ENCODE measurements around the gene PHKB. TPM values are rescaled to one million over a fixed set of nuclear protein-coding genes. Genes with fewer than 3 reads are reported as not detected.

The PHKB gene
- total RNA-seq, 2 donors from 2014 or later, result 22.4 to 32.2 TPM

- H3K4me3 Mint-ChIP-seq, result no peak overlapping the region
- no peak for ATAC-seq (replicated peaks)
- H3K27me3 Mint-ChIP-seq, result no peaks in the 10 kb centered on the region
- H3K4me1 Mint-ChIP-seq, result no peaks in the 10 kb centered on the region
- peaks cover 18% of the 10 kb centered on the region for H3K36me3 Mint-ChIP-seq (ENCODE audit: low read depth)
- no peak overlapping the region for H3K27ac Mint-ChIP-seq
- H3K9me3 Mint-ChIP-seq, result no peaks in the 10 kb centered on the region
These were observed 123.5 kb downstream of the PHKB start for GRCh38 chr16:47584464-47585225.

DNA sequence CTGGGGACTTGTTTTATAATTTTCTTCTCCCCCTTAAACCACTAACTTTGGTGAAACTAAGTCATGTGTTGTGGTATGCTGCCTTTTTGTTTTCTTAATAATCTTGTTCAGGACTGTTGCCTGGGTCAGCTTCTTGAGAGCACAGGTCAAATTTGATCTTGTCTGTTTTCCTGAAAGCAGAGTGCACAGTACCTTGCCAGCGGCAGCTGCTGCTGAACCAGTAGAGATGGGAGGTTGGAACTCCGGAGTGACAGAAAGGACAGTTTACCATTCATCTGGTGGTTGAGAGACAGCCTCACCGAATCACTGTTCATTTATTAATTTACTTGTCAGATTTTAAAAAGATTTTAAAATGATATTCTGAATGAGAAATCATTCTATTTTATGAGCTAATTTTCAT, 125.0 kb downstream of the PHKB start:
- Mint-ChIP-seq H3K4me1 (no peaks in the 10 kb centered on the region), H3K36me3 (ENCODE audit: low read depth) (peaks cover 24% of the 10 kb centered on the region), H3K4me3 (no peak overlapping the region), H3K9me3 (no peaks in the 10 kb centered on the region), H3K27me3 (no peaks in the 10 kb centered on the region), H3K27ac (no peak overlapping the region)
- ATAC-seq (replicated peaks), result no peak

GRCh38 chr16:47590472-47590871, 129.3 kb downstream of the PHKB start:
- H3K27ac Mint-ChIP-seq, result no peak overlapping the region

DNA sequence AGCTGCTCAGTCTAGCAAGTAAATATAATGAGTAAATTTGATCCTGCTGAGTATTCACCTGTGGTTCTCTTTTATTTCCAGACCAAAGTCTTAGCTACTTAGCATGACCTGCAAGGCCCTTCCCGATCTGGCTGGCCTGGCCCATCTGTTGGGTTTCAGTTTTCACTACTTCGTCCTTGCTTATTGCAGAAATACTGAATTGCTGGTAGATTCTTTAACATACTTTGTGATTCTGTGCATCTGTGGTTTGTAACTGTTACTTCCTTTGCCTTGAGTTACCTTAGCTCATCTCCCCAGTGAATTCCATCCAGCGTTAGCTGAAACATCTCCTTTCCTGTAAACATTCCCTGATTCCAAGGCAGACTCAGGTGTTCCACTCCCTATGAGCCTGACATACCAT, 131.1 kb downstream of the PHKB start:
- Mint-ChIP-seq H3K4me3 (no peak overlapping the region), H3K36me3 (ENCODE audit: low read depth) (peaks cover 47% of the 10 kb centered on the region), H3K27ac (no peak overlapping the region), H3K9me3 (no peaks in the 10 kb centered on the region), H3K27me3 (no peaks in the 10 kb centered on the region), H3K4me1 (no peaks in the 10 kb centered on the region)
- no peak for ATAC-seq (replicated peaks)

More at GRCh38 chr16:47590472-47590871, 129.3 kb downstream of the PHKB start:
- Mint-ChIP-seq H3K4me3 (no peak overlapping the region), H3K4me1 (no peaks in the 10 kb centered on the region), H3K36me3 (ENCODE audit: low read depth) (peaks cover 44% of the 10 kb centered on the region), H3K27me3 (no peaks in the 10 kb centered on the region), H3K9me3 (no peaks in the 10 kb centered on the region)
- no peak for ATAC-seq (replicated peaks)

DNA sequence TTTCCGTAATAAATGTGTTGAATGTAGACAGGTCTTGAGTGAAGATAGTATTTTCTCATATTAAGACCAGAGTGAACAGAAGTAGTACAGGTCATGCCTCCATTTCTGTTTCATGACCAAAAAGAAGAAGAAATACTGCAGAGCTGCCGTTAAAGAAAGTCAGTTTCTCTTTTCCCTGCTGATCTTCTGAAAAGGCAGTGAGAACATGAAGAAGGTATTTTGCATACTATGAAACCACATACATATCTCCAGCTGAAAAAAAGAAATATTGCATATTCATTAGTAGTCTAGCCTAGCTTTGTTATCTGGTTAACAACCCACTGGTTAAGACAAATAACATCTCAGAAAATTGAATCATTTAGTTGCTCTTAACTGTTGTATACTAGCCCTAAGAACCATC, 138.4 kb downstream of the PHKB start:
- H3K4me1 Mint-ChIP-seq, result no peaks in the 10 kb centered on the region
- H3K36me3 Mint-ChIP-seq (ENCODE audit: low read depth), result peaks cover 18% of the 10 kb centered on the region
- H3K4me3 Mint-ChIP-seq, result no peak overlapping the region
- no peak for ATAC-seq (replicated peaks)
- H3K9me3 Mint-ChIP-seq, result no peaks in the 10 kb centered on the region
- no peak overlapping the region for H3K27ac Mint-ChIP-seq
- no peaks in the 10 kb centered on the region for H3K27me3 Mint-ChIP-seq

GRCh38 chr16:47600376-47600775, 139.2 kb downstream of the PHKB start:
- no peak for ATAC-seq (replicated peaks)
- Mint-ChIP-seq H3K4me3 (no peak overlapping the region), H3K36me3 (ENCODE audit: low read depth) (peaks cover 18% of the 10 kb centered on the region), H3K4me1 (no peaks in the 10 kb centered on the region), H3K27ac (no peak overlapping the region), H3K9me3 (no peaks in the 10 kb centered on the region), H3K27me3 (no peaks in the 10 kb centered on the region)

DNA sequence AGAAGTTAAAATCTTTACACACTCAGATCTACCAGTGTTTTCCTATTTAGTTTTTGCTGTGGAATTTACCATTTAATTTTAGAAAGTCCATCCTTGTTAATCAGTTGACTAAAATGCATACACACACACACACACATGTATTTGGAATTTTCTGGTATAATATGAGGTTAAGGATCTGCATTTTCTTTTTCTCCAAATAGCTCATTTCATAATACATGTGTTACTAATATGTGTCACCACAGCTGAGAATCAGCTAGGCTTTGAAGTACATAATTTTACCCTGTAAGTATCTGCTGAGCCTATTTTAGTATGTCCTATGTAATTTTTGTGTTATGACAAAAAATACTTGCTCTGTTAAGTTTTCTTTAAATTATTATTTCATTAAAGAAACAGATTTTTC, 143.2 kb downstream of the PHKB start:
- Mint-ChIP-seq H3K27me3 (no peaks in the 10 kb centered on the region), H3K4me1 (no peaks in the 10 kb centered on the region), H3K27ac (no peak overlapping the region), H3K36me3 (ENCODE audit: low read depth) (peaks cover 5% of the 10 kb centered on the region), H3K9me3 (peaks cover 3% of the 10 kb centered on the region), H3K4me3 (no peak overlapping the region)
- ATAC-seq (replicated peaks), result no peak

DNA sequence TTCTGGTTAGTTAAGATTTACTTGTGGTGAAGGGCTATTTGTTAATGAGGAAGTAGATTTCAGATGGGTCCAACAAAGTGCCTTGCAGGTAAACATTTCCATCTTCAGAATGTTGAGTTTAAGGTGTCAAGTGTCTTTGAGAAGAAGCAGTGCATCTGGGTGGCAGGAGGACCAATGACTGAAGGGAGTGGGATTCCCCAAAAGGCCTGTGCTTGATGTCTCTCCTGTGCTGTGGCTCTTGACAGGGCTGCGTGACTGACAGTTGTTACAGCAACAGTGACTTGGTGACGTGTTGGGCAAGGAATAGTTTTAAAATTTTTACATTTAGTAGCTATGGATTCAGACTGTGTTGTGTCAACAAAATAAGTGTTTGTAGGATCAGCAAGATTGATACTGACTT, 149.9 kb downstream of the PHKB start:
- Mint-ChIP-seq H3K4me1 (no peaks in the 10 kb centered on the region), H3K9me3 (peaks cover 3% of the 10 kb centered on the region), H3K27ac (peak overlapping the region; percentile 20), H3K4me3 (no peak overlapping the region), H3K27me3 (no peaks in the 10 kb centered on the region), H3K36me3 (ENCODE audit: low read depth) (peaks cover 28% of the 10 kb centered on the region)
- ATAC-seq (replicated peaks), result no peak

- H3K36me3 Mint-ChIP-seq (ENCODE audit: low read depth), result peaks cover 28% of the 10 kb centered on the region
- peaks cover 3% of the 10 kb centered on the region for H3K9me3 Mint-ChIP-seq
- no peak overlapping the region for H3K4me3 Mint-ChIP-seq
- H3K27ac Mint-ChIP-seq, result no peak overlapping the region
- ATAC-seq (replicated peaks), result no peak
- H3K27me3 Mint-ChIP-seq, result no peaks in the 10 kb centered on the region
- no peaks in the 10 kb centered on the region for H3K4me1 Mint-ChIP-seq
These were observed 150.8 kb downstream of the PHKB start for GRCh38 chr16:47611848-47612493.

GRCh38 chr16:47612711-47613110, 151.6 kb downstream of the PHKB start:
- peaks cover 23% of the 10 kb centered on the region for H3K36me3 Mint-ChIP-seq (ENCODE audit: low read depth)
- ATAC-seq (replicated peaks), result no peak
- H3K4me1 Mint-ChIP-seq, result no peaks in the 10 kb centered on the region
- H3K4me3 Mint-ChIP-seq, result no peak overlapping the region
- no peaks in the 10 kb centered on the region for H3K9me3 Mint-ChIP-seq
- no peaks in the 10 kb centered on the region for H3K27me3 Mint-ChIP-seq
- H3K27ac Mint-ChIP-seq, result no peak overlapping the region

DNA sequence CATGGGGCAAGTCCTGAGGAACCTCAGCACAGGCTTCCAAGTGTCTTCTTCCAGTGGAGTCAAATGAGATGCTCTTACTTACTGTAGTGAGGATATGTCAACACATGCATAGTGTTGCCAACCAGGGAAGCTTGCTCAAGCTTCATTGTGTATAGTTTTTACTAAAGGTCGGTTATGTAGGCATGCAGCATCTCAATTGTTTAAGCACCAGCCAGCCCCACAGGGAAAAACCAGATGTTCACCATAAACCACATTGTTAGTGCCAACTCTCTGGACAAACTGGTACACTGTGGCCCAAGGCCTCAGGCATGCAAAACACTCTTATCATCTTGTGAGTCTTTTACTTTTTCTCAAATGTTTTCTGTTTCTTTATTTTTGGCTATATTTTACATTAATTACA, 152.1 kb downstream of the PHKB start:
- no peaks in the 10 kb centered on the region for H3K27me3 Mint-ChIP-seq
- no peak overlapping the region for H3K4me3 Mint-ChIP-seq
- ATAC-seq (replicated peaks), result no peak
- peaks cover 23% of the 10 kb centered on the region for H3K36me3 Mint-ChIP-seq (ENCODE audit: low read depth)
- H3K27ac Mint-ChIP-seq, result no peak overlapping the region
- H3K4me1 Mint-ChIP-seq, result no peaks in the 10 kb centered on the region
- H3K9me3 Mint-ChIP-seq, result no peaks in the 10 kb centered on the region

DNA sequence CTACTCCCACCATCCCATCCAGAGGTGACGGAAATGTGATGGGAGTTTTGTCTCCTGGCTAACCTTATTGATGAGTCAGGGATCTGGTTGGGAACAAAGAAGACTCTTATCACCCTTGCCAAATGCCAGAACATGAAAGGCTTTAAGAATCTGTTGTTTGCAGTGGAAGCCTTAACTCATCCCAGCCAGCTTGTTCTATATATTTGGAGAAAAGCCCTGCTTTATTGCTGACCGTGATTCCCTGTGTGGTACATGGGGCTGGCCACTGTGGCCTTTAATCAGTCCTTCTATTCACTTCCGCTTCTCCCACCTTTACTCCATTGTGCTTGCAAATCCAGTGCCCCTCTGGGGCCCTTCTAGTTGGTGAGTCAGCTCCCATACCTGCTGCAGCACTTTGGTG, 156.6 kb downstream of the PHKB start:
- H3K27me3 Mint-ChIP-seq, result no peaks in the 10 kb centered on the region
- no peak overlapping the region for H3K27ac Mint-ChIP-seq
- ATAC-seq (replicated peaks), result no peak
- no peak overlapping the region for H3K4me3 Mint-ChIP-seq
- H3K4me1 Mint-ChIP-seq, result no peaks in the 10 kb centered on the region
- H3K9me3 Mint-ChIP-seq, result no peaks in the 10 kb centered on the region
- peaks cover 6% of the 10 kb centered on the region for H3K36me3 Mint-ChIP-seq (ENCODE audit: low read depth)

DNA sequence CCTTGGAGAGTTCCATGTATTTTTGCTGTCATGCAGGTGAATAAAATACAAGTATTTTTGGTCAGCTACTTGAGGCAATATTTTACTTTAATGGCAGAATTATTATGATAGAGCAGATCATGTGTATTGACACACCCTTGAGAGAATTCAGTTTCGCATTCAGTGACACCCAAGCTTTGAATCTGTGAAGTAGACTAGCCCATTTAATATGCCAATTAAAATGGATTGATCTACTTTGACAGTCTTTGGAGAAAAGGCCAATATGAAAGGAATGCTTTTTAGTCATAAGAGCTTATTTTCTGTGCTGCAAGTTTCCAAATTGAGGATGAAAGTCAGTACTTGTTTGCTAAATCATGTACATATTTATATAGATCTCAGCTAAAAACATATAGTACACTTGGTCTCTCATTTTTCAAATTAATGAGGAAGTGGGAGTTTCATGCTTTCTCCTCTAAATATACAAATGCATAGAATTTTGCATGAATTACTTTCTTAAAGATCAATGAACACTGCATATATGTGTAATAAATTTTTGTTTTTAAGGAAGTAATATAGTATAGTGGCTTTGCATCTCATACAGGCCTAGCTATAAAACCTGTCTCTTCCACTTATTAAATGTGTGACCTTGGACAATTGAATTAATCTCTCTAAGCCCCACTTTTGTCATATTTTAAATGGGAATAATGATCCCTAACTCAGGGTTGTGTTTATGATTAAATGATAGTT, 161.5 kb downstream of the PHKB start:
- Mint-ChIP-seq H3K4me3 (no peak overlapping the region), H3K27ac (no peak overlapping the region), H3K36me3 (ENCODE audit: low read depth) (no peaks in the 10 kb centered on the region), H3K9me3 (no peaks in the 10 kb centered on the region), H3K4me1 (no peaks in the 10 kb centered on the region), H3K27me3 (no peaks in the 10 kb centered on the region)
- no peak for ATAC-seq (replicated peaks)

DNA sequence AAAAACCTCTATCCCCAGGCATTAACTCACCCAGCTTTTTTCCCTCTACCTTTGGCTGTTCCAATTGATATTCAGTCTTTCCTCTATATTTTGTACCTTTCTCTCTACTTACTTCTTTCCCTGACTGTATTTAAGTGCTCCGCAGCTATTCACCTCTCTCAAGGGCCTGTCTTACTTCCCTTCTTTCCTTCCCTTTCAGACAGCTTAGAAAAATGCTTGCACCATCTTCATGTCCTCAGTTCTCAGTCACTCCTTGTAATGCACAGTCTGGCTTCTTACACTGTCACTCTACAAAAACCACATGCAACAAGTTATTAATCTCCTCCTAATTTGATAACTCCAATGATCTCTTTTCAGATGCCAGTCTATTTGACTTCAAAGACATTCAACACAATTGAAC, 163.4 kb downstream of the PHKB start:
- ATAC-seq (replicated peaks), result no peak
- Mint-ChIP-seq H3K4me1 (no peaks in the 10 kb centered on the region), H3K36me3 (ENCODE audit: low read depth) (no peaks in the 10 kb centered on the region), H3K27ac (no peak overlapping the region), H3K4me3 (no peak overlapping the region), H3K9me3 (no peaks in the 10 kb centered on the region), H3K27me3 (no peaks in the 10 kb centered on the region)

DNA sequence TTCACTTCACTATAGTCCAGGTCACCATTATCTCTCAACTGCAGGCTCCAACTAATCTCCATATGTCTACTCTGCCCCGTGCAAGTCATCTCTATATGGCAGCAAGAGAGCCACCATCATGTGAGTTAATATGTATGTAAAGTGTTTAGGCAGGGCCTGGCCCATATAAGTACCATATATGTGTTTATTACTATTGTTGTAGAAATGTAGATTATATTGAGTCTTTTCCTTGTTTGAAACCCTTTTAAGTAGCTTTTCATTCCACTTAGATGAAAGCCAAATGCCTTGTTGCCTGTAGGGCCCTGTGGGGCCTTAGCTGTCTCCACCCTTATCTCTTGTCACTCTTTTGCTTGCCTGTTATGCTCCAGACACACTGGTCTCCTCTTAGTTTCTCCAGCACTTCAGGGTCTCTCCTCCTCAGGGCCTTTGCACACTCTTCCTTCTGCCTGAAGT, 164.0 kb downstream of the PHKB start:
- no peaks in the 10 kb centered on the region for H3K36me3 Mint-ChIP-seq (ENCODE audit: low read depth)

More for the DNA sequence above, 164.0 kb downstream of the PHKB start:
- Mint-ChIP-seq H3K4me3 (no peak overlapping the region), H3K4me1 (no peaks in the 10 kb centered on the region), H3K9me3 (no peaks in the 10 kb centered on the region), H3K27me3 (no peaks in the 10 kb centered on the region), H3K27ac (no peak overlapping the region)
- ATAC-seq (replicated peaks), result no peak
